ENCODE measurements around the gene PELI1. TPM values are rescaled to one million over a fixed set of nuclear protein-coding genes. Genes with fewer than 3 reads are reported as not detected.
A peak's percentile ranks its signal among the peaks of the same experiment; 100 is the strongest.

PELI1 gene
- total and polyA plus RNA-seq, 4 experiments from 2014 or later = 11.3 to 40.5 (median 26.1) TPM

DNA sequence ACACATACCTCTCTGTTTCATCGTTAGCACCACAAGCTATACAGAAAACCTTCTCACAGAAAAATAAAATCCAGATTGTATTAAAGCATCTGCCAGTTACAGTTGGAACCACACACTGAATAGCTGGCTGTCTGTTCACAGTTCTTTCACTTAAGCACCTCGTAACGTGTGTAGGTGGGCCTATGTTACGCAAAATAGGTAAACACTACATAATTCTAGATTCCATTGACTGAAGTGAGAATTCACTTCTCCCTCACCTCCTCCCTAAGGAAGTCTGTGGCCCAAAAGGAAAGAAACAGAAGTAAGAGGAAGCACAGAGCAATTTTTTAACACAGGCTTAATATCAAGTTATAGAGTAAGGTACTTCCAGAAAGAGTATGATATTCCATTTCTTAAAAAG is 24.9 kb downstream of the PELI1 start:
- Mint-ChIP-seq H3K27me3 (no peaks in the 10 kb centered on the region), H3K9me3 (no peaks in the 10 kb centered on the region), H3K27ac (peak overlapping the region in 1 of 7 donors; percentile 66), H3K36me3 (peaks cover 14 to 17% of the 10 kb centered on the region in 2 donors), H3K4me3 (no peak overlapping the region), H3K4me1 (peaks cover 39 to 69% (median 54%) of the 10 kb centered on the region in 4 donors)
- Histone ChIP-seq H3K27me3 (ENCODE audit: insufficient read depth, low read length) (no peaks in the 10 kb centered on the region), H3K4me3 (ENCODE audit: low read length in 2 of 2) (no peak overlapping the region), H3K4me1 (ENCODE audit: insufficient read depth, low read length) (peaks cover 54% of the 10 kb centered on the region), H3K27ac (ENCODE audit: low read depth, low read length) (no peak overlapping the region), H3K9me3 (ENCODE audit: control insufficient read depth in 1 of 2, low read length in 2 of 2) (no peaks in the 10 kb centered on the region), H3K36me3 (ENCODE audit: insufficient read depth, low read length) (no peaks in the 10 kb centered on the region)
- intact Hi-C loops (cut with micrococcal nuclease) = no loop called here
- ChIA-PET CTCF (ENCODE audit: partially characterized antibody) (interaction anchor here (0.8 to 1.6 kb wide), 5 partner anchors 13 to 212 kb away, joined by 3 to 5 read pairs (median 4); no protein-coding TSS in a partner anchor), POLR2A (ENCODE audit: partially characterized antibody) (interaction anchor here (1.1 kb wide), 1 partner anchor 24 kb away, joined by 4 read pairs; no protein-coding TSS in a partner anchor)
- no peak for DNase-seq

DNA sequence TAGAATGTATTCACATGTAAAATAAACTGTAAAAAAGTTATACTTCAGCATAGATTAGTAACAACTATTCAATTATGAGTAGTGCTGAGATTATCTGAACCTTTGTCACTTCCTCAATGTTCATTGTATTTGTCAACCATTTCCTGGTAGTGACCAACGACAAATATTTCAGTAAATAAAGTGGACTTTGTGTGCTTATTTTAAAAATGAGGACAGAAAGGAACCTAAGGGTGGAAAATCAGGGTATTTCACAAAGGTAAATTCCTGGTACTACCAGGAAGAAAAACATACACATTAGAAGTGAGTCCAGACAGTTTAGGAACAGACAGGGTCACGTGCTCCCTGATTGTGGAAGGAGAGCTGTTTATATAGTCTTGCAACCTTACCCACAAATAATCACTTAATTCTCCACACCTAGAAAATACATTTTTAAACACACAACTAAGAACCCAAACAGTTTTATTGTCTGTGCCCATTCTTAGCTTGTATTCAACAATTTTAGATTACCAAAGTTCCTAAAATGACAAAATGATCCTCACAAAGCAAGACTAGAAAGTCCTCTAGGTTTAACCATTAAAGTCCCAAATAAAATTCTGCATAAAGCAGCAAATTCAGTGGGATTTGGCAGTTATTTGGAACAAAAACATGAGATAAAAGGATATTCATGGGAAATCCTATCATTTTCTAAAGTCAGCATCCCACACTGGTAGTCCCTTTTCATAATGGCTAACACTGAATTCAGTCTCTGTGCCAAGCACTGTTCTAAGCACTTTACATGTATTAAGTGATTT is 28.2 kb downstream of the PELI1 start:
- Histone ChIP-seq H3K4me3 (ENCODE audit: low read length in 2 of 2) (no peak overlapping the region), H3K4me1 (ENCODE audit: insufficient read depth, low read length) (peaks cover 74% of the 10 kb centered on the region), H3K27ac (ENCODE audit: low read depth, low read length) (no peak overlapping the region), H3K27me3 (ENCODE audit: insufficient read depth, low read length) (no peaks in the 10 kb centered on the region), H3K36me3 (ENCODE audit: insufficient read depth, low read length) (no peaks in the 10 kb centered on the region), H3K9me3 (ENCODE audit: control insufficient read depth in 1 of 2, low read length in 2 of 2) (no peaks in the 10 kb centered on the region)
- intact Hi-C loops (cut with micrococcal nuclease) = loop anchor here (2.0 kb wide), 1 partner anchor 19 kb away; no protein-coding TSS in a partner anchor
- H3K9me3 Mint-ChIP-seq = no peaks in the 10 kb centered on the region
- ChIA-PET CTCF (ENCODE audit: partially characterized antibody) (no interaction called here), POLR2A (ENCODE audit: partially characterized antibody) (no interaction called here)
- no peak for DNase-seq
- peaks cover 3 to 5% of the 10 kb centered on the region in 2 donors for H3K36me3 Mint-ChIP-seq
- H3K4me3 Mint-ChIP-seq = peak overlapping the region in 3 of 8 donors; percentile 1 to 44 (median 26)
- H3K27me3 Mint-ChIP-seq = no peaks in the 10 kb centered on the region
- H3K27ac Mint-ChIP-seq = peak overlapping the region in 4 of 7 donors; percentile 15 to 75 (median 44)
- peaks cover 42 to 65% (median 55%) of the 10 kb centered on the region in 4 donors for H3K4me1 Mint-ChIP-seq

- peaks cover 74% of the 10 kb centered on the region for H3K4me1 ChIP-seq (ENCODE audit: insufficient read depth, low read length)
- peak overlapping the region in 6 of 8 donors; percentile 9 to 70 (median 28) for H3K4me3 Mint-ChIP-seq
Measured at GRCh38 chr2:64114912-64115277, 29.3 kb downstream of the PELI1 start.

GRCh38 chr2:64114063-64114911 is 29.9 kb downstream of the PELI1 start:
- H3K27ac Mint-ChIP-seq = peak overlapping the region; percentile 23 to 77 (median 54)
- POLR2A ChIA-PET (ENCODE audit: partially characterized antibody) = interaction anchor here (1.9 kb wide), 1 partner anchor 212 kb away, joined by 4 read pairs; no protein-coding TSS in a partner anchor
- peaks cover 74% of the 10 kb centered on the region for H3K4me1 ChIP-seq (ENCODE audit: insufficient read depth, low read length)
- no peaks in the 10 kb centered on the region for H3K36me3 ChIP-seq (ENCODE audit: insufficient read depth, low read length)
- H3K9me3 Mint-ChIP-seq = peaks cover 0 to 2% (median 0%) of the 10 kb centered on the region in 8 donors
- no peaks in the 10 kb centered on the region for H3K27me3 ChIP-seq (ENCODE audit: insufficient read depth, low read length)
- no peak overlapping the region for H3K27ac ChIP-seq (ENCODE audit: low read depth, low read length)
- H3K9me3 ChIP-seq (ENCODE audit: control insufficient read depth in 1 of 2, low read length in 2 of 2) = no peaks in the 10 kb centered on the region
- intact Hi-C loops (cut with micrococcal nuclease) = loop anchor here (2.0 kb wide), 1 partner anchor 21 kb away; no protein-coding TSS in a partner anchor
- DNase-seq = peak; percentile 27 to 40 (median 31)
- no peak overlapping the region for H3K4me3 ChIP-seq (ENCODE audit: low read length in 2 of 2)
- peaks cover 0 to 5% of the 10 kb centered on the region in 2 donors for H3K36me3 Mint-ChIP-seq
- H3K4me3 Mint-ChIP-seq = peak overlapping the region in 7 of 8 donors; percentile 9 to 70 (median 36)
- CTCF ChIA-PET (ENCODE audit: partially characterized antibody) = no interaction called here
- H3K4me1 Mint-ChIP-seq = peaks cover 47 to 75% (median 59%) of the 10 kb centered on the region in 4 donors
- H3K27me3 Mint-ChIP-seq = no peaks in the 10 kb centered on the region

More at GRCh38 chr2:64114912-64115277, 29.3 kb downstream of the PELI1 start:
- Histone ChIP-seq H3K4me3 (ENCODE audit: low read length in 2 of 2) (no peak overlapping the region), H3K27me3 (ENCODE audit: insufficient read depth, low read length) (no peaks in the 10 kb centered on the region), H3K27ac (ENCODE audit: low read depth, low read length) (no peak overlapping the region), H3K9me3 (ENCODE audit: control insufficient read depth in 1 of 2, low read length in 2 of 2) (no peaks in the 10 kb centered on the region), H3K36me3 (ENCODE audit: insufficient read depth, low read length) (no peaks in the 10 kb centered on the region)
- intact Hi-C loops (cut with micrococcal nuclease) = loop anchor here (2.0 kb wide), 1 partner anchor 20 kb away; no protein-coding TSS in a partner anchor
- ChIA-PET CTCF (ENCODE audit: partially characterized antibody) (no interaction called here), POLR2A (ENCODE audit: partially characterized antibody) (interaction anchor here (1.9 kb wide), 1 partner anchor 211 kb away, joined by 4 read pairs; no protein-coding TSS in a partner anchor)
- Mint-ChIP-seq H3K4me1 (peaks cover 45 to 73% (median 58%) of the 10 kb centered on the region in 4 donors), H3K36me3 (peaks cover 0 to 5% of the 10 kb centered on the region in 2 donors), H3K9me3 (peaks cover 0 to 2% (median 0%) of the 10 kb centered on the region in 8 donors), H3K27me3 (no peaks in the 10 kb centered on the region), H3K27ac (peak overlapping the region in 5 of 7 donors; percentile 9 to 77 (median 38))
- DNase-seq = no peak

DNA sequence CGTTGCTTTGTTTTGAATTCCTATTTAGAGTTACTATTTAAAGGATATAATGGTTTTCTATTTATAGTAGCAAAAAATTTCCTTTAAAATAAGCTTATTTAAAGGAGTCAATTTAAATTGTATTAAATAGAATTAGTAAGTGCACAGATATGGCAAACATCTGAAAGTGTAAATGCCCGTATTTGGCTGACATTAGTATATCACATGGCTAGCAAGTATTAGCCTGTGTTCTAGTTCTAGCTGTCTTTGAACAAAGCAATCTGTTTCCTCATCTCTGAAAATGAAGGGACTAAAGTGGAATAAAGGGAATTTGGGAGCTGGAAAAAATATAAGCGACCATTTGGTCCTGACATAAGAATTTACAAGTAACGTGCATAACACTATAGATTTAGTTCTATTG is 32.2 kb downstream of the PELI1 start:
- peaks cover 75% of the 10 kb centered on the region for H3K4me1 ChIP-seq (ENCODE audit: insufficient read depth, low read length)
- H3K4me1 Mint-ChIP-seq = peaks cover 48 to 78% (median 64%) of the 10 kb centered on the region in 4 donors
- peaks cover 6 to 19% of the 10 kb centered on the region in 2 donors for H3K36me3 Mint-ChIP-seq
- no peak overlapping the region for H3K27ac Mint-ChIP-seq
- H3K27me3 ChIP-seq (ENCODE audit: insufficient read depth, low read length) = no peaks in the 10 kb centered on the region
- peaks cover 0 to 2% (median 0%) of the 10 kb centered on the region in 8 donors for H3K9me3 Mint-ChIP-seq
- H3K27ac ChIP-seq (ENCODE audit: low read depth, low read length) = no peak overlapping the region
- POLR2A ChIA-PET (ENCODE audit: partially characterized antibody) = interaction anchor here (1.2 to 1.9 kb wide), 3 partner anchors 27 to 103 kb away, joined by 3 to 7 read pairs (median 4); no protein-coding TSS in a partner anchor
- no peak for DNase-seq
- H3K4me3 ChIP-seq (ENCODE audit: low read length in 2 of 2) = no peak overlapping the region
- CTCF ChIA-PET (ENCODE audit: partially characterized antibody) = no interaction called here
- peaks cover 4% of the 10 kb centered on the region for H3K36me3 ChIP-seq (ENCODE audit: insufficient read depth, low read length)
- intact Hi-C loops (cut with micrococcal nuclease) = no loop called here
- no peaks in the 10 kb centered on the region for H3K9me3 ChIP-seq (ENCODE audit: control insufficient read depth in 1 of 2, low read length in 2 of 2)
- no peak overlapping the region for H3K4me3 Mint-ChIP-seq
- no peaks in the 10 kb centered on the region for H3K27me3 Mint-ChIP-seq

DNA sequence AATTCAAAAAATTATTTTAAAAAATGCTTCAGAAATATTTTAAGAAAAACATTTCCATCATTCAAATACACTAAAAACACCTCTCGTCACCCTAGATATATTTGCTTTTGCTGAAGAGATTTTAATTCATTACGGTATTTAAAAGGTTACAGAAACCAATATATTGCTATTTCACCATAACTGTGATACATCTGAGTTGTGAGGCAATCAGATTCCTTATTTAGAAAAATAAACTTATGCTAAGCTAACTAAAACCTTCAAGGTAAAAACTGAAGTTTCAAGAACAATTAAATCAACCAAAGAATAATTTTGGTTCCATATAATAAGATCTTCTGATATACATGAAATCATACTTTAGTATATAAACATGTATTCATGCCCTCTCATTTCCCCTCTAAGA is 32.8 kb downstream of the PELI1 start:
- H3K27ac Mint-ChIP-seq = no peak overlapping the region
- H3K4me1 ChIP-seq (ENCODE audit: insufficient read depth, low read length) = peaks cover 69% of the 10 kb centered on the region
- ChIA-PET CTCF (ENCODE audit: partially characterized antibody) (no interaction called here), POLR2A (ENCODE audit: partially characterized antibody) (interaction anchor here (1.2 to 1.9 kb wide), 3 partner anchors 26 to 103 kb away, joined by 3 to 7 read pairs (median 4); no protein-coding TSS in a partner anchor)
- intact Hi-C loops (cut with micrococcal nuclease) = no loop called here
- H3K27me3 Mint-ChIP-seq = no peaks in the 10 kb centered on the region
- peaks cover 0 to 2% (median 0%) of the 10 kb centered on the region in 8 donors for H3K9me3 Mint-ChIP-seq
- DNase-seq = no peak
- no peak overlapping the region for H3K27ac ChIP-seq (ENCODE audit: low read depth, low read length)
- H3K36me3 Mint-ChIP-seq = peaks cover 9 to 22% of the 10 kb centered on the region in 2 donors
- no peak overlapping the region for H3K4me3 ChIP-seq (ENCODE audit: low read length in 2 of 2)
- no peaks in the 10 kb centered on the region for H3K9me3 ChIP-seq (ENCODE audit: control insufficient read depth in 1 of 2, low read length in 2 of 2)
- H3K4me1 Mint-ChIP-seq = peaks cover 47 to 73% (median 60%) of the 10 kb centered on the region in 4 donors
- H3K27me3 ChIP-seq (ENCODE audit: insufficient read depth, low read length) = no peaks in the 10 kb centered on the region
- no peak overlapping the region for H3K4me3 Mint-ChIP-seq
- H3K36me3 ChIP-seq (ENCODE audit: insufficient read depth, low read length) = peaks cover 10% of the 10 kb centered on the region
